Activated CD8-positive, alpha-beta memory T cell treated with anti-CD3 and anti-CD28 coated beads, Interleukin-2, amount 50 U/mL, for 48 hours (primary cell): ENCODE results near the gene PPIL3.

Experiments used
- DNase-seq: peaks from one replicate; pipeline ENCODE4 v3.0.0-alpha.2; 2020

The PPIL3 gene

GRCh38 chr2:200860092-200860795 lies 28.6 kb downstream of the PPIL3 start:
- DNase-seq = no peak

- DNase-seq = no peak
These were observed 32.1 kb downstream of the PPIL3 start for GRCh38 chr2:200856806-200857205.

- DNase-seq = no peak
These were observed 36.3 kb downstream of the PPIL3 start for GRCh38 chr2:200852605-200853004.

- no peak for DNase-seq
These were observed 37.3 kb downstream of the PPIL3 start for GRCh38 chr2:200851398-200852248.

- no peak for DNase-seq
These were observed 38.2 kb downstream of the PPIL3 start for GRCh38 chr2:200850512-200851256.

- DNase-seq = no peak
These were observed 40.9 kb downstream of the PPIL3 start for GRCh38 chr2:200847939-200848338.

GRCh38 chr2:200847269-200847668 lies 41.6 kb downstream of the PPIL3 start:
- DNase-seq = peak; percentile 26

- peak; percentile 34 for DNase-seq
These were observed 43.1 kb downstream of the PPIL3 start for GRCh38 chr2:200845669-200846325.

- DNase-seq = peak; percentile 39
These were observed 43.7 kb downstream of the PPIL3 start for GRCh38 chr2:200845194-200845593.

GRCh38 chr2:200843993-200844948 lies 44.6 kb downstream of the PPIL3 start:
- peak; percentile 46 for DNase-seq

GRCh38 chr2:200839513-200839912 lies 49.4 kb downstream of the PPIL3 start:
- no peak for DNase-seq

- no peak for DNase-seq
These were observed 54.2 kb downstream of the PPIL3 start for GRCh38 chr2:200834701-200835100.

- DNase-seq = no peak
These were observed 59.6 kb downstream of the PPIL3 start for GRCh38 chr2:200829258-200829655.

- no peak for DNase-seq
These were observed 60.2 kb downstream of the PPIL3 start for GRCh38 chr2:200828572-200829257.

- DNase-seq = no peak
These were observed 60.8 kb downstream of the PPIL3 start for GRCh38 chr2:200828104-200828503.

GRCh38 chr2:200821686-200822245 lies 67.1 kb downstream of the PPIL3 start:
- DNase-seq = no peak
